Parathyroid adenoma (tissue), 2 donors: Measurements from ENCODE around the gene BCAR1.

Experiments used
- H2AFZ ChIP-seq: fragments of 300-600 bp; sonication (generic); one replicate; pipeline ENCODE4 v1.7.0; 2017; ENCODE audit warnings: antibody characterized with exemption, mild to moderate bottlenecking
- H3K27ac ChIP-seq: fragments of 300-600 bp; sonication (generic); one replicate; pipeline ENCODE4 v1.7.0; 2017
- H3K27me3 ChIP-seq: fragments of 300-600 bp; sonication (generic); one replicate; pipeline ENCODE4 v1.7.0; 2017; ENCODE audit warnings: low read length; ENCODE audit not compliant: control insufficient read depth, insufficient read depth
- H3K36me3 ChIP-seq: fragments of 300-600 bp; sonication (generic); one replicate; pipeline ENCODE4 v1.7.0; 2017; ENCODE audit warnings: low read length; ENCODE audit not compliant: control insufficient read depth, insufficient read depth
- H3K4me1 ChIP-seq: fragments of 300-600 bp; sonication (generic); one replicate; pipeline ENCODE4 v1.7.0; 2017; ENCODE audit warnings: control low read depth
- H3K4me2 ChIP-seq: fragments of 300-600 bp; sonication (generic); one replicate; pipeline ENCODE4 v1.7.0; 2017; ENCODE audit warnings: low read length
- H3K4me3 ChIP-seq: fragments of 300-600 bp; sonication (generic); one replicate; pipeline ENCODE4 v1.7.0; 2017; ENCODE audit warnings: low read depth, low read length
- H3K79me2 ChIP-seq: fragments of 300-600 bp; sonication (generic); one replicate; pipeline ENCODE4 v1.7.0; 2017; ENCODE audit warnings: control low read depth
- H3K9ac ChIP-seq: fragments of 300-600 bp; sonication (generic); one replicate; pipeline ENCODE4 v1.7.0; 2017; ENCODE audit warnings: mild to moderate bottlenecking
- H3K9me3 ChIP-seq: fragments of 300-600 bp; sonication (generic); one replicate; pipeline ENCODE4 v1.7.0; 2017; ENCODE audit warnings: low read length; ENCODE audit not compliant: control insufficient read depth
- TF ChIP-seq, protein P1 (sequence below): fragments of 300-600 bp; sonication (generic); IDR thresholded peaks from one replicate; pipeline ENCODE4 v1.7.0; 2017; ENCODE audit warnings: antibody characterized with exemption, mild to moderate bottlenecking
- donor health status: primary hyperparathyroidism.

BCAR1 gene

DNA sequence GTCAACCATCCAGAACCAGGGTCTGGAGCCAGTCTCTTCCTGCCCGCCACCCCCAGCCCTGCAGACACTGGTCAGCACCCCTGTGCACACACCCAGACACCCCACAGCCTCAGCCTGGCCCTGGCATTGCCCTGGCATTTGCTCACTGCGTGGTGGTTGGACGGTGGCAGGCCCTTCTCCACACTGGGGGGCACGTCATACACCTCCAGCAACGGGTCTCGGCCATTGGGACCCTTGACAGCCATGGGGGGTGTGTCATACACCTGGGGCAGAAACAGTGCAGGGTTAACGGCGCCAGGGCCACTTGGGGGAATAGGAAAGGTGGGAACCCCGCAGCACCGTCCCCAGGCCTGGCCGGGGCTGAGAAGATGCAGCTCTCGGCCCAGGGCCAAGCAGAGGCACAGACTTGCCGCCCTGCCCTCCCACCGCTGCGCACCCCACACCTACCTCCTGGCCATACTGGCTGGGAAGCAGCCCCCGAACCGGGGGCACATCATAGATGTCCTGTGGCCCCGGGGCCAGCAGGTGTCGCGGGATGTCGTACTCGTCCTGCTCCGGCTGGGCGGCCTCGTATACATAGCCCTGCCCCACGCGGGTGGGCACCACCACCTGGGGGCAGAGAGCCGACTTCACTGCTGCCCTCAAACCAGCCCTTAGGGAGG lies 14.6 kb downstream of the BCAR1 start:
- no peak overlapping the region for H3K4me3 ChIP-seq
- H3K9me3 ChIP-seq = no peaks in the 10 kb centered on the region
- no peaks in the 10 kb centered on the region for H3K36me3 ChIP-seq
- H3K9ac ChIP-seq = no peak overlapping the region
- TF ChIP-seq, protein P1, sequence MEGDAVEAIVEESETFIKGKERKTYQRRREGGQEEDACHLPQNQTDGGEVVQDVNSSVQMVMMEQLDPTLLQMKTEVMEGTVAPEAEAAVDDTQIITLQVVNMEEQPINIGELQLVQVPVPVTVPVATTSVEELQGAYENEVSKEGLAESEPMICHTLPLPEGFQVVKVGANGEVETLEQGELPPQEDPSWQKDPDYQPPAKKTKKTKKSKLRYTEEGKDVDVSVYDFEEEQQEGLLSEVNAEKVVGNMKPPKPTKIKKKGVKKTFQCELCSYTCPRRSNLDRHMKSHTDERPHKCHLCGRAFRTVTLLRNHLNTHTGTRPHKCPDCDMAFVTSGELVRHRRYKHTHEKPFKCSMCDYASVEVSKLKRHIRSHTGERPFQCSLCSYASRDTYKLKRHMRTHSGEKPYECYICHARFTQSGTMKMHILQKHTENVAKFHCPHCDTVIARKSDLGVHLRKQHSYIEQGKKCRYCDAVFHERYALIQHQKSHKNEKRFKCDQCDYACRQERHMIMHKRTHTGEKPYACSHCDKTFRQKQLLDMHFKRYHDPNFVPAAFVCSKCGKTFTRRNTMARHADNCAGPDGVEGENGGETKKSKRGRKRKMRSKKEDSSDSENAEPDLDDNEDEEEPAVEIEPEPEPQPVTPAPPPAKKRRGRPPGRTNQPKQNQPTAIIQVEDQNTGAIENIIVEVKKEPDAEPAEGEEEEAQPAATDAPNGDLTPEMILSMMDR = no peak
- peaks cover 20% of the 10 kb centered on the region for H3K79me2 ChIP-seq
- H3K27me3 ChIP-seq = no peaks in the 10 kb centered on the region
- no peak overlapping the region for H2AFZ ChIP-seq
- H3K4me2 ChIP-seq = no peak overlapping the region
- H3K4me1 ChIP-seq = peaks cover 18% of the 10 kb centered on the region
- H3K27ac ChIP-seq = no peak overlapping the region

DNA sequence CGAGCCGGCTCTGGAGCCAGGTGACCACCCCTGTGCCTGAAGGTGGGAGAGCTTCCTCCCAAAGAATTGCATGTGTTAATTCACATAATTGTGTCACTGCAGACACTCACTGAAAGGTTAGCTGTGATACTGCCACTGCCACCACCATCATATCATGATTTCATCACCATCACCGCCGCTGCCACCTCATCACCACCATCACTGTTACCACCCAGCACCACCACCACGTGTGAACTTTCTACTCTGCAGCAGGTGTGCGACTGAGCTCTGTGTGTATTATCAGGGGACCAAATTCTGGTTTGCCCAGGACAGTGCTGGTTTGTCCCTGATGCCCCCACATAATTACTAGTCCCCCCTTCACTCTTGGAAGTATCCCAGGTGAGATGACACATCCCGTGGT lies 15.2 kb downstream of the BCAR1 start:
- Histone ChIP-seq H3K9ac (no peak overlapping the region), H3K9me3 (no peaks in the 10 kb centered on the region), H2AFZ (no peak overlapping the region), H3K79me2 (peaks cover 15% of the 10 kb centered on the region), H3K4me1 (peaks cover 18% of the 10 kb centered on the region), H3K4me2 (no peak overlapping the region), H3K27me3 (no peaks in the 10 kb centered on the region), H3K36me3 (no peaks in the 10 kb centered on the region), H3K4me3 (no peak overlapping the region), H3K27ac (no peak overlapping the region)
- TF ChIP-seq, protein P1 = no peak

GRCh38 chr16:75235721-75236193 lies 15.7 kb downstream of the BCAR1 start:
- no peak overlapping the region for H3K9ac ChIP-seq
- no peak overlapping the region for H3K4me2 ChIP-seq
- no peaks in the 10 kb centered on the region for H3K36me3 ChIP-seq
- no peak overlapping the region for H3K4me3 ChIP-seq
- no peak overlapping the region for H2AFZ ChIP-seq
- H3K4me1 ChIP-seq = peaks cover 18% of the 10 kb centered on the region
- TF ChIP-seq, protein P1 = no peak
- H3K27ac ChIP-seq = no peak overlapping the region
- no peaks in the 10 kb centered on the region for H3K27me3 ChIP-seq
- peaks cover 15% of the 10 kb centered on the region for H3K79me2 ChIP-seq
- no peaks in the 10 kb centered on the region for H3K9me3 ChIP-seq

DNA sequence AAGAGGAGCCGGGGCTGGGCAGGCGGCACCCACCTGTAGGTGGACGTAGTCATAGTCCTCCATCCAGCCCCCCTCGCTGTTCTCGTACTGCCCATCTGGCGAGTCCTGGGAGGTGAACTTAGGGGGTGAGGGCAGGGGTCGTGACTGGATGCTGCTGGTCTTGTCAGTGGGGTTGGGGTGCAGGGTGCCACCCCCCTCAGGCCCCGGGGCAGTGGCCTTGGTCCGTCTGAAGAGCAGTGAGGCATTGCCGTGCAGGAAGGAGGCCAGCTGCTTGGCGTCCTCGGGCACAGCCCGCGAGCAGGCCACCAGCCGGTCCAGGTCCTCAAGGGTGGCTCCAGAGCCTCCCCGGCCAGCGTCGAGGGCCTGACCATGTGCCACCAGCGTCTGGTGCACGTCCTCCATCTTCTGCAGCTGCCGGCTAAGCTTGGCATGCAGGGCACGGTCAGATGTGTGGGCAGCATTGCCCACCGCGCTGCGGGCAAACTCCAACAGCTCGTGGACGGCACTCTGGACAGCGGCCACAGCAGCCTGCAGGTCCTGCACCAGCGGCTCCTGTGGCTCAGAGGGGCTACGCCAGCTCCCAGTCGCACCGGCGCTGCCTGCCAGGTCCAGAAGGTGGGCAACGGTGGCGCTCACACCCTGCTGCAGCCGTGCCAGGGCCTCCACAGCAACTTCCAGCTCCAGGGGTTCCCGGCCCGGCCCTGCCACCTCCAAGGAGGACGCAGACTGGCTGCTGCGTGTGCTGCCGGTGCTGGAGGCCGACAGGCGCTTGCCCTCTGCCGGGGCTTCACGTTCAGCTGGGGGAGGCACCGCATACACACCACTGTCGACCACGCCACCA lies 16.3 kb downstream of the BCAR1 start:
- H3K4me3 ChIP-seq = no peak overlapping the region
- TF ChIP-seq, protein P1 = no peak
- no peaks in the 10 kb centered on the region for H3K9me3 ChIP-seq
- peaks cover 18% of the 10 kb centered on the region for H3K4me1 ChIP-seq
- H3K4me2 ChIP-seq = no peak overlapping the region
- no peaks in the 10 kb centered on the region for H3K27me3 ChIP-seq
- no peak overlapping the region for H3K9ac ChIP-seq
- H3K27ac ChIP-seq = no peak overlapping the region
- no peak overlapping the region for H2AFZ ChIP-seq
- peaks cover 9% of the 10 kb centered on the region for H3K79me2 ChIP-seq
- no peaks in the 10 kb centered on the region for H3K36me3 ChIP-seq
